ENCODE data around the gene STRBP. TPM values are rescaled to one million over a fixed set of nuclear protein-coding genes. Genes with fewer than 3 reads are reported as not detected.
"Not testable (repeated sequence)": the region's sequence is repeated elsewhere in the genome, so short reads cannot be mapped to it uniquely, and the experiment has no call there.

Gene STRBP
- total RNA-seq, 2 donors from 2014 or later = 20.1 to 24.5 TPM

- TF ChIP-seq POLR2A (IDR thresholded peaks at IDR 0.05) (no peak), POLR2AphosphoS5 (IDR thresholded peaks at IDR 0.05) (no peak)
- no peaks in the 10 kb centered on the region for H3K36me3 ChIP-seq
- H3K27ac ChIP-seq = no peak overlapping the region
- intact Hi-C loops (cut with DNase I) = no loop called here
- no peaks in the 10 kb centered on the region for H3K27me3 ChIP-seq (replicated peaks; ENCODE audit: insufficient read depth)
- no peak overlapping the region for H3K4me3 ChIP-seq
- WGBS = 52% methylated on average over 1 of the region's 1 CpG
- H3K9me3 ChIP-seq = no peaks in the 10 kb centered on the region
- DNase-seq (ENCODE audit: low spot score) = no peak
- peaks cover 4% of the 10 kb centered on the region for H3K4me1 ChIP-seq (replicated peaks)
Observed at GRCh38 chr9:123251741-123252140, 16.6 kb downstream of the STRBP start.

GRCh38 chr9:123251324-123251723, 17.1 kb downstream of the STRBP start:
- no peak overlapping the region for H3K4me3 ChIP-seq
- no peak overlapping the region for H3K27ac ChIP-seq
- H3K9me3 ChIP-seq = no peaks in the 10 kb centered on the region
- H3K27me3 ChIP-seq (replicated peaks; ENCODE audit: insufficient read depth) = no peaks in the 10 kb centered on the region
- no peak for DNase-seq (ENCODE audit: low spot score)
- TF ChIP-seq CTCF (IDR thresholded peaks at IDR 0.05) (no peak), POLR2AphosphoS5 (IDR thresholded peaks at IDR 0.05) (no peak), POLR2A (IDR thresholded peaks at IDR 0.05) (no peak)
- H3K4me1 ChIP-seq (replicated peaks) = peaks cover 4% of the 10 kb centered on the region
- intact Hi-C loops (cut with DNase I) = no loop called here
- 95% methylated on average over 1 of the region's 1 CpG for WGBS
- H3K36me3 ChIP-seq = no peaks in the 10 kb centered on the region

- H3K4me3 ChIP-seq = no peak overlapping the region
- WGBS = 96% methylated on average over 1 of the region's 1 CpG
- no peak overlapping the region for H3K27ac ChIP-seq
- H3K36me3 ChIP-seq = no peaks in the 10 kb centered on the region
- peaks cover 4% of the 10 kb centered on the region for H3K4me1 ChIP-seq (replicated peaks)
- no peaks in the 10 kb centered on the region for H3K9me3 ChIP-seq
- DNase-seq (ENCODE audit: low spot score) = no peak
- no peaks in the 10 kb centered on the region for H3K27me3 ChIP-seq (replicated peaks; ENCODE audit: insufficient read depth)
- TF ChIP-seq POLR2AphosphoS5 (IDR thresholded peaks at IDR 0.05) (no peak), POLR2A (IDR thresholded peaks at IDR 0.05) (no peak), CTCF (IDR thresholded peaks at IDR 0.05) (no peak)
- intact Hi-C loops (cut with DNase I) = no loop called here
Observed at GRCh38 chr9:123250504-123250903, 17.9 kb downstream of the STRBP start.

GRCh38 chr9:123249162-123249561, 19.2 kb downstream of the STRBP start:
- H3K36me3 ChIP-seq; H3K9me3 ChIP-seq; H3K4me1 ChIP-seq (replicated peaks); H3K4me3 ChIP-seq; H3K27ac ChIP-seq; DNase-seq (ENCODE audit: low spot score); H3K27me3 ChIP-seq (replicated peaks; ENCODE audit: insufficient read depth); intact Hi-C loops (cut with DNase I): not testable (repeated sequence)
- 100% methylated on average over 4 of the region's 4 CpGs for WGBS

GRCh38 chr9:123248630-123249029, 19.8 kb downstream of the STRBP start:
- TF ChIP-seq POLR2AphosphoS5 (IDR thresholded peaks at IDR 0.05) (no peak), POLR2A (IDR thresholded peaks at IDR 0.05) (no peak), CTCF (IDR thresholded peaks at IDR 0.05) (no peak)
- Histone ChIP-seq H3K27ac (no peak overlapping the region), H3K4me1 (replicated peaks) (peaks cover 4% of the 10 kb centered on the region), H3K36me3 (no peaks in the 10 kb centered on the region), H3K4me3 (no peak overlapping the region), H3K27me3 (replicated peaks; ENCODE audit: insufficient read depth) (no peaks in the 10 kb centered on the region), H3K9me3 (no peaks in the 10 kb centered on the region)
- WGBS = 38% methylated on average over 2 of the region's 2 CpGs
- no peak for DNase-seq (ENCODE audit: low spot score)
- intact Hi-C loops (cut with DNase I) = no loop called here

GRCh38 chr9:123246534-123246933, 21.9 kb downstream of the STRBP start:
- intact Hi-C loops (cut with DNase I) = no loop called here
- TF ChIP-seq POLR2A (IDR thresholded peaks at IDR 0.05) = no peak
- TF ChIP-seq POLR2AphosphoS5 (IDR thresholded peaks at IDR 0.05) = no peak
- no peak for TF ChIP-seq CTCF (IDR thresholded peaks at IDR 0.05)
- H3K36me3 ChIP-seq = no peaks in the 10 kb centered on the region

More at GRCh38 chr9:123246534-123246933, 21.9 kb downstream of the STRBP start:
- no peaks in the 10 kb centered on the region for H3K27me3 ChIP-seq (replicated peaks; ENCODE audit: insufficient read depth)
- peaks cover 4% of the 10 kb centered on the region for H3K4me1 ChIP-seq (replicated peaks)
- H3K4me3 ChIP-seq = no peak overlapping the region
- no peaks in the 10 kb centered on the region for H3K9me3 ChIP-seq
- DNase-seq (ENCODE audit: low spot score) = no peak
- no peak overlapping the region for H3K27ac ChIP-seq

Measured in prostate gland (tissue), 2 donors.